Gastrocnemius medialis (tissue), 4 donors: ENCODE data around the gene HOXD8.
A peak's percentile ranks its signal among the peaks of the same experiment; 100 is the strongest.

Experiments
- CTCF ChIP-seq, 5 experiments: fragments of 450-650 bp in 3 of 5; fragments of 200-600 bp in 2 of 5; sonication (generic) in 2 of 5; IDR thresholded peaks in 4 of 5; conservative IDR thresholded peaks in 1 of 5; 1 replicate in 4 of 5; 2 replicates in 1 of 5; pipeline ENCODE4 v1.5.1; 2016 to 2019; ENCODE audit warnings: antibody characterized with exemption in 5 of 5, mild to moderate bottlenecking in 3 of 5, moderate library complexity in 3 of 5
- POLR2A ChIP-seq, 2 donors: fragments of 450-650 bp; IDR thresholded peaks; one replicate each; pipeline ENCODE4 v1.6.1; 2017; ENCODE audit warnings: antibody characterized with exemption in 2 of 2, mild to moderate bottlenecking in 2 of 2, moderate library complexity in 2 of 2

- TF ChIP-seq POLR2A (IDR thresholded peaks at IDR 0.05): peak; percentile 7
- no peak for TF ChIP-seq CTCF (IDR thresholded peaks at IDR 0.05 in 4 of 5, conservative IDR thresholded peaks at IDR 0.05 in 1 of 5)
Observed at GRCh38 chr2:176136374-176137251, 7.1 kb downstream of the HOXD8 start.
